Mucosa of descending colon (tissue), 3 donors: Measurements from ENCODE around the gene TP53BP2. TPM values are rescaled to one million over a fixed set of nuclear protein-coding genes. Genes with fewer than 3 reads are reported as not detected.

Experiments
- ATAC-seq: fragments of 200-7000 bp; cut with Tn5 transposase; one replicate; pipeline ENCODE4 v1.9.1; 2020; ENCODE audit warnings: mild to moderate bottlenecking, moderate library complexity
- DNase-seq, 3 donors: peaks; one replicate each; pipeline ENCODE4 v3.0.0-alpha.2; 2020
- H3K36me3 ChIP-seq: fragments of 200-600 bp; one replicate; pipeline ENCODE4 v1.8.0; 2021; ENCODE audit warnings: low read depth, mild to moderate bottlenecking
- H3K4me1 ChIP-seq: fragments of 200-600 bp; one replicate; pipeline ENCODE4 v1.8.0; 2021; ENCODE audit warnings: low read depth, mild to moderate bottlenecking
- H3K4me3 ChIP-seq: fragments of 200-600 bp; one replicate; pipeline ENCODE4 v1.8.0; 2021; ENCODE audit warnings: mild to moderate bottlenecking
- H3K9me3 ChIP-seq: fragments of 200-600 bp; one replicate; pipeline ENCODE4 v1.8.0; 2021; ENCODE audit warnings: mild to moderate bottlenecking
- intact Hi-C, 2 donors: fragments of 100-400 bp; cut with DNase I in 1 of 2; cut with micrococcal nuclease in 1 of 2; formaldehyde crosslinking; loops; one replicate each; pipeline versions ENCODE4 v1.11.0 to v1.11.1; 2022; cut with DNase I, micrococcal nuclease
- total RNA-seq, 3 donors: library from RNA; stranded (reverse); fragmentation: NEBNext Ultra II Directional in 2 of 3; extraction: Animal tissue kit (Norgen Biotek cat#: 25700) in 2 of 3; gene quantifications; one replicate each; pipeline versions ENCODE4 v1.2.1 to v1.2.4, GENCODE V29; 2021 to 2023
- TF ChIP-seq, protein P1 (sequence below): fragments of 200-600 bp; IDR thresholded peaks from one replicate; pipeline ENCODE4 v1.8.0; 2022; ENCODE audit warnings: antibody characterized with exemption, mild to moderate bottlenecking
- donor health status: DM: no; HTN: no; CAD: no; lungs with moderate emphysema.
- donor health status: DM: no; HTN: no; CAD: no.
- donor health status: DM: no; HTN: yes; CAD: no.

The TP53BP2 gene
- total RNA-seq, 3 donors from 2014 or later = 30.6 to 34.5 (median 32.5) TPM

DNA sequence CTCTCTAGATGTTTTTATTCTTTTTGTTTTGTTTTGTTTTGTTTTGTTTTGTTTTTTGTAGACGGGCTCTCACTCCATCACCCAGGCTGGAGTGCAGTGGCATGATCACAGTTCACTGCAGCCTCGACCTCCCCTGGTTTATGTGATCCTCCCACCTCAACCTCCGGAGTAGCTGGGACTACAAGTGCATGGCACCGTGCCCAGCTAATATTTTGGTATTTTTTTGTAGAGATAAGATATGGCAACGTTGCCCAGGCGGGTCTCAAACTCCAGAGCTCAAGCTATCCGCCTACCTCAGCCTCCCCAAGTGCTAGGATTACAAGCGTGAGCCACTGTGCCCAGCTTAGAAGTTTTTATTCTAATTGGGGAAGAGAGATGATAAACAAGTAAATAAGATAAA lies 13.3 kb upstream of the TP53BP2 start:
- H3K9me3 ChIP-seq = no peaks in the 10 kb centered on the region
- intact Hi-C loops = no loop called here
- ATAC-seq = no peak
- no peaks in the 10 kb centered on the region for H3K4me1 ChIP-seq
- no peak for DNase-seq
- TF ChIP-seq, protein P1, sequence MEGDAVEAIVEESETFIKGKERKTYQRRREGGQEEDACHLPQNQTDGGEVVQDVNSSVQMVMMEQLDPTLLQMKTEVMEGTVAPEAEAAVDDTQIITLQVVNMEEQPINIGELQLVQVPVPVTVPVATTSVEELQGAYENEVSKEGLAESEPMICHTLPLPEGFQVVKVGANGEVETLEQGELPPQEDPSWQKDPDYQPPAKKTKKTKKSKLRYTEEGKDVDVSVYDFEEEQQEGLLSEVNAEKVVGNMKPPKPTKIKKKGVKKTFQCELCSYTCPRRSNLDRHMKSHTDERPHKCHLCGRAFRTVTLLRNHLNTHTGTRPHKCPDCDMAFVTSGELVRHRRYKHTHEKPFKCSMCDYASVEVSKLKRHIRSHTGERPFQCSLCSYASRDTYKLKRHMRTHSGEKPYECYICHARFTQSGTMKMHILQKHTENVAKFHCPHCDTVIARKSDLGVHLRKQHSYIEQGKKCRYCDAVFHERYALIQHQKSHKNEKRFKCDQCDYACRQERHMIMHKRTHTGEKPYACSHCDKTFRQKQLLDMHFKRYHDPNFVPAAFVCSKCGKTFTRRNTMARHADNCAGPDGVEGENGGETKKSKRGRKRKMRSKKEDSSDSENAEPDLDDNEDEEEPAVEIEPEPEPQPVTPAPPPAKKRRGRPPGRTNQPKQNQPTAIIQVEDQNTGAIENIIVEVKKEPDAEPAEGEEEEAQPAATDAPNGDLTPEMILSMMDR = no peak
- H3K36me3 ChIP-seq = no peaks in the 10 kb centered on the region
- no peak overlapping the region for H3K4me3 ChIP-seq

DNA sequence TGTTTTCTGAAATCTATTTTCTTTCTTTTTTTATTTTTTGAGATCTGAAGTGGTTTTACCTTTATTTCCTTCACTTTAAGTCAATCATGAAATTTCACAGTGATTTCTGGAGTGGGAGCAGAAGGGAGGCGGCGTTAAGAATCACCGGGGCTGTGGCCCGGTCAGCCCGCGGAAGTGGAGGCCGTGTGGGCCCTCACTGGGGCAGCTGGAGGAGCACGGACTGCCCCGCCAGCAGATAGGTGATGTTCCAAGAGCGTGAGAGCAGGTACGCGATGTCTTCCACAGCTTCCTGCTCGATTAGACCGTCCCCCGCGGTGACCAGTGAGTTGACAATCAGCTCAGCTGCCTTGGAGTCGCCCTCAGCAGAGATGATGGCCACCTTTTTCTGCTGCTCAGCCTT lies 10.6 kb upstream of the TP53BP2 start:
- DNase-seq (no peak), ATAC-seq (no peak)
- H3K4me3 ChIP-seq = no peak overlapping the region
- H3K4me1 ChIP-seq = no peaks in the 10 kb centered on the region
- TF ChIP-seq, protein P1 = no peak
- no peaks in the 10 kb centered on the region for H3K36me3 ChIP-seq
- intact Hi-C loops = no loop called here
- no peaks in the 10 kb centered on the region for H3K9me3 ChIP-seq

- ATAC-seq (no peak), DNase-seq (no peak)
- intact Hi-C loops = no loop called here
- H3K4me1 ChIP-seq = no peaks in the 10 kb centered on the region
- TF ChIP-seq, protein P1 = no peak
- no peaks in the 10 kb centered on the region for H3K36me3 ChIP-seq
- no peaks in the 10 kb centered on the region for H3K9me3 ChIP-seq
- no peak overlapping the region for H3K4me3 ChIP-seq
These were observed 8.0 kb upstream of the TP53BP2 start for GRCh38 chr1:223853748-223854147.

- DNase-seq (no peak), ATAC-seq (no peak)
- intact Hi-C loops = no loop called here
- Histone ChIP-seq H3K36me3 (no peaks in the 10 kb centered on the region), H3K4me3 (no peak overlapping the region), H3K9me3 (no peaks in the 10 kb centered on the region), H3K4me1 (no peaks in the 10 kb centered on the region)
- TF ChIP-seq, protein P1 = no peak
These were observed 7.5 kb upstream of the TP53BP2 start for GRCh38 chr1:223853275-223853674.

DNA sequence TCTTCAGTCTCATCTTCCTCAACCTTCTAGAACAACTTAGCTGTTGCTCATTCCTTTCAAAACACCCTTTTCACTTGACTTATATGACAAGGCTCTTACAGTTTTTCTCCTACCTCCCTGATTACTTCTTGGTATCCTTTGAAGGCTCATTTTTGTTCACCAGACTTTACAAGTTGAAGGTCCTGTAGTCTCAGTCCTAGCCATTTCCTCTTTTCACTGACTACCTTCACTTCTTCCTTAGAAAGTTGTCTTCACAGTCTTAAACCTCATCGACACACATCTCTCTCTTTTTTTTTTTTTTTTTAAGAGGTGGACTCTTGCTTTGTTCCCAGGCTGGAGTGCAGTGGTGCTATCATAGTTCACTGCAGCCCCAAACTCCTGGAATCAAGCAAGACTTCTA lies 6.6 kb upstream of the TP53BP2 start:
- TF ChIP-seq, protein P1 = no peak
- Histone ChIP-seq H3K36me3 (no peaks in the 10 kb centered on the region), H3K9me3 (no peaks in the 10 kb centered on the region), H3K4me1 (peaks cover 3% of the 10 kb centered on the region), H3K4me3 (no peak overlapping the region)
- ATAC-seq (no peak), DNase-seq (no peak)
- intact Hi-C loops = no loop called here
